ENCODE data around the gene HIGD2A. TPM values are rescaled to one million over a fixed set of nuclear protein-coding genes. Genes with fewer than 3 reads are reported as not detected.

HIGD2A gene
- total and polyA plus RNA-seq, 9 of the 15 experiments (the other 6 are each of a cell fraction or from before 2014, with no cell fraction given): 94.7 to 264 (median 163) TPM

GRCh38 chr5:176412517-176413254, 24.1 kb downstream of the HIGD2A start:
- Histone ChIP-seq H3K4me2 (ENCODE audit: insufficient read depth, low read length) (no peak overlapping the region), H3K36me3 (ENCODE audit: control insufficient read depth, insufficient read depth, low read length) (peaks cover 20% of the 10 kb centered on the region; the same call in 2 of the 3 replicates), H2AFZ (ENCODE audit: low read depth, low read length) (no peak overlapping the region), H3K27ac (ENCODE audit: extremely low read depth, low read depth, low read length) (no peak overlapping the region), H3K9ac (ENCODE audit: insufficient read depth in 1 of 2, low read depth in 2 of 2, low read length in 2 of 2) (peak overlapping the region in 1 of 2 experiments; percentile 49; a peak in 1 of 4 replicates), H3K9me3 (replicated peaks; ENCODE audit: control insufficient read depth, insufficient read depth, low read depth, low read length) (no peaks in the 10 kb centered on the region), H3K9me1 (ENCODE audit: control insufficient read depth, insufficient read depth, low read length) (peaks cover 4% of the 10 kb centered on the region), H3K4me1 (replicated peaks in 1 of 2; ENCODE audit: control insufficient read depth in 2 of 2, insufficient read depth in 2 of 2, low read length in 2 of 2) (peaks cover 12 to 17% of the 10 kb centered on the region in 2 experiments; a peak in 4 of 5 replicates), H3K4me3 (no peak overlapping the region), H3K79me2 (ENCODE audit: control insufficient read depth, insufficient read depth, low read length) (peaks cover 21% of the 10 kb centered on the region), H4K20me1 (replicated peaks; ENCODE audit: control insufficient read depth, insufficient read depth, low read length) (peaks cover 9% of the 10 kb centered on the region; the same call in 1 of the 2 replicates), H3K27me3 (ENCODE audit: control insufficient read depth in 2 of 2, insufficient read depth in 2 of 2, low read length in 2 of 2) (no peaks in the 10 kb centered on the region)
- intact Hi-C loops (cut with micrococcal nuclease): loop anchor here (10.0 kb wide), 1 partner anchor 72 kb away; no protein-coding TSS in a partner anchor
- POLR2A ChIA-PET: interaction anchor here (0.7 kb wide), 1 partner anchor 261 kb away, joined by 3 read pairs; no protein-coding TSS in a partner anchor
- BruUV-seq (replicated peaks): no TSS peak
- CTCF ChIA-PET (ENCODE audit: low intra/inter-chr PET ratio): no interaction called here
- FAIRE-seq: no peak
- in situ Hi-C loops (cut with MboI): no loop called here
- 66% methylated on average over 10 of the region's 10 CpGs for WGBS (ENCODE audit: insufficient coverage, low coverage, missing lambda C conversion rate)
- TF ChIP-seq, protein P1, sequence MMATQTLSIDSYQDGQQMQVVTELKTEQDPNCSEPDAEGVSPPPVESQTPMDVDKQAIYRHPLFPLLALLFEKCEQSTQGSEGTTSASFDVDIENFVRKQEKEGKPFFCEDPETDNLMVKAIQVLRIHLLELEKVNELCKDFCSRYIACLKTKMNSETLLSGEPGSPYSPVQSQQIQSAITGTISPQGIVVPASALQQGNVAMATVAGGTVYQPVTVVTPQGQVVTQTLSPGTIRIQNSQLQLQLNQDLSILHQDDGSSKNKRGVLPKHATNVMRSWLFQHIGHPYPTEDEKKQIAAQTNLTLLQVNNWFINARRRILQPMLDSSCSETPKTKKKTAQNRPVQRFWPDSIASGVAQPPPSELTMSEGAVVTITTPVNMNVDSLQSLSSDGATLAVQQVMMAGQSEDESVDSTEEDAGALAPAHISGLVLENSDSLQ (IDR thresholded peaks at IDR 0.05): peak; percentile 43; the same call in 1 of the 2 replicates
- peak; percentile 63 for TF ChIP-seq MEIS2 (IDR thresholded peaks at IDR 0.05; ENCODE audit: partially characterized antibody)
- TF ChIP-seq, protein P2, sequence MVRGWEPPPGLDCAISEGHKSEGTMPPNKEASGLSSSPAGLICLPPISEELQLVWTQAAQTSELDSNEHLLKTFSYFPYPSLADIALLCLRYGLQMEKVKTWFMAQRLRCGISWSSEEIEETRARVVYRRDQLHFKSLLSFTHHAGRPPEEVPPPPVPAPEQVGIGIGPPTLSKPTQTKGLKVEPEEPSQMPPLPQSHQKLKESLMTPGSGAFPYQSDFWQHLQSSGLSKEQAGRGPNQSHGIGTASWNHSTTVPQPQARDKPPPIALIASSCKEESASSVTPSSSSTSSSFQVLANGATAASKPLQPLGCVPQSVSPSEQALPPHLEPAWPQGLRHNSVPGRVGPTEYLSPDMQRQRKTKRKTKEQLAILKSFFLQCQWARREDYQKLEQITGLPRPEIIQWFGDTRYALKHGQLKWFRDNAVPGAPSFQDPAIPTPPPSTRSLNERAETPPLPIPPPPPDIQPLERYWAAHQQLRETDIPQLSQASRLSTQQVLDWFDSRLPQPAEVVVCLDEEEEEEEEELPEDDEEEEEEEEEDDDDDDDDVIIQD (CRISPR knock-in tag; IDR thresholded peaks at IDR 0.05): no peak
- TF ChIP-seq PBX2 (CRISPR knock-in tag; IDR thresholded peaks at IDR 0.05; ENCODE audit: low read depth): no peak
- TF ChIP-seq PBX2 (tag; conservative IDR thresholded peaks at IDR 0.05; ENCODE audit: low read depth): peak; percentile 56
- TF ChIP-seq NFIC (IDR thresholded peaks at IDR 0.05): no peak
- TF ChIP-seq NCOR1 (IDR thresholded peaks at IDR 0.05): no peak
- no peak for ATAC-seq
- DNase-seq (ENCODE audit: extremely low read depth in 1 of 4, low spot score in 3 of 4): peak in 1 of 4 experiments; percentile 4
